Measurements from ENCODE around the gene LILRA6. TPM values are rescaled to one million over a fixed set of nuclear protein-coding genes. Genes with fewer than 3 reads are reported as not detected.

Gene LILRA6
- total and polyA plus RNA-seq, 2 of the 13 experiments (the other 11 are each of a cell fraction or from before 2014, with no cell fraction given) = not detected

DNA sequence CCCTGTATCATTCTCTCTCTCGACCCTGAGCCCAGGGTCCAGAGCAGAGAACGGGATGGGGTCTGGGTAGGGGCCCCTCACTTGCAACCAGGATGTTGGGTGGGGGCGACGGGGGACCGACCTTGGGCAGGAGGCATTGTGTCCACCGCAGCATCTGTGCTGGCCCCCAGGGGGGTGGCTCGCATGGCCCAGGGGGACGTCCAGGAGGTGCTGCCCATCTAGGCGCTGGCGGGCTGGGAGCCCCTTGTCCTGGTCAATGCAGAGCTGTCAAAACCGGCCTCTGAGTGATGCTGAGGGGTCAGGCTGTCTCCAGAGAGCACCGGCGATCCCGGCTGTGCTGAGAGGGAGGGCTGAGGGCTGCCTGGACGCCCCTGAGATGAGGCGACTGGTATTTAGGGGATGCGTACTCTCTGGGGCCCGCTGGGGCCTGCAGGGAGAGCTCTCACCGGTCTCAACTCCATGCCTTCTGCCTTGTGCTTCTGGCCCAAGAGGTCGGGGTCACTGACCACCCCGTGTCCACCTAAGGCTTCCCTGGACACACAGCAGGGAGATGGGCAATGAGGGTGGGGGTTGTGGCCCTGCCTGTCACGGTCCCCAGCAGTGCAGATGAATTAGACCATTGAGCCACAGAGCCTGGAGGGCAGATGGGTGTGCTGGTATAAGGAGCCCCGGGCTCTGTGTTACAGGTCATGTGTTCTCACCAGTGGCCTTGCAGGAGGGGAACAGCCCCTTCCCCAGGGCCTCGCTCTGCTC lies 33.4 kb downstream of the LILRA6 start:
- peak overlapping the region in 2 of 3 experiments; percentile 15 to 55; a peak in 3 of 6 replicates for H3K4me3 ChIP-seq (replicated peaks in 1 of 3; ENCODE audit: insufficient read depth in 1 of 3, low read depth in 2 of 3, low read length in 3 of 3)
- H4K20me1 ChIP-seq (ENCODE audit: insufficient read depth, low read length) = peaks cover 50% of the 10 kb centered on the region
- H3K27ac ChIP-seq (ENCODE audit: extremely low read length, insufficient read depth, low read length) = peak overlapping the region; percentile 80
- H3K9ac ChIP-seq (ENCODE audit: insufficient read depth, low read depth, low read length) = peak overlapping the region; percentile 57
- in situ Hi-C loops (cut with HindIII; ENCODE audit: extremely low pct_ligation_motif_present, low pct_unique_long_range_greater_than_20kb) (no loop called here), intact Hi-C loops (cut with micrococcal nuclease; ENCODE audit: unreplicated experiment) (no loop called here)
- H2AFZ ChIP-seq (ENCODE audit: low read length) = no peak overlapping the region
- peaks cover 19% of the 10 kb centered on the region for H3K79me2 ChIP-seq (ENCODE audit: insufficient read depth, low read length)
- peaks cover 20 to 38% of the 10 kb centered on the region in 2 experiments for H3K36me3 ChIP-seq (replicated peaks in 1 of 2; ENCODE audit: control insufficient read depth in 1 of 2, insufficient read depth in 2 of 2, low read length in 2 of 2)
- peak overlapping the region; percentile 83 for H3K4me2 ChIP-seq (ENCODE audit: low read depth, low read length)
- POLR2A ChIA-PET = interaction anchor here (1.2 to 4.9 kb wide), 5 partner anchors 9 to 72 kb away, joined by 3 to 114 read pairs (median 17); partner anchors contain the start of genes CNOT3, LENG1, MBOAT7 and RPS9
- 4% methylated on average over 5 of the region's 24 CpGs for WGBS (ENCODE audit: low lambda C conversion rate)
- H3K27me3 ChIP-seq (ENCODE audit: control insufficient read depth in 1 of 2, insufficient read depth in 2 of 2, low read length in 2 of 2) = no peaks in the 10 kb centered on the region
- DNase-seq (ENCODE audit: low spot score) (no peak), FAIRE-seq (no peak), ATAC-seq (peak; percentile 40)
- TSS peak; percentile 89 for BruUV-seq (replicated peaks)
- H3K4me1 ChIP-seq (ENCODE audit: insufficient read depth, low read length) = peaks cover 75% of the 10 kb centered on the region
- H3K9me3 ChIP-seq (ENCODE audit: low read length) = no peaks in the 10 kb centered on the region
- CTCF ChIA-PET (ENCODE audit: low intra/inter-chr PET ratio, low total read pairs) = interaction anchor here (0.6 kb wide), 1 partner anchor 22 kb away, joined by 3 read pairs; no protein-coding TSS in a partner anchor
- TF ChIP-seq ZNF431 (CRISPR knock-in tag; IDR thresholded peaks at IDR 0.05; ENCODE audit: borderline replicate concordance, low read depth) (no peak), ZMYM2 (CRISPR knock-in tag; IDR thresholded peaks at IDR 0.05) (no peak), ZNF589 (CRISPR knock-in tag; conservative IDR thresholded peaks at IDR 0.05) (peak; percentile 14; the same call in 1 of the 2 replicates), ZNF317 (CRISPR knock-in tag; IDR thresholded peaks at IDR 0.05) (0 out of 2 replicates have a peak, but pooled peaks have one; percentile 25), CHD4 (IDR thresholded peaks at IDR 0.05; ENCODE audit: borderline replicate concordance, low read length) (no peak), CHD2 (IDR thresholded peaks at IDR 0.05; ENCODE audit: low read depth, low read length) (0 out of 2 replicates have a peak, but pooled peaks have one; percentile 37), PTBP1 (IDR thresholded peaks at IDR 0.05; ENCODE audit: low read depth, low read length, poor library complexity, severe bottlenecking) (peak; percentile 66), PCBP1 (IDR thresholded peaks at IDR 0.05; ENCODE audit: borderline replicate concordance, low read depth, low read length) (0 out of 2 replicates have a peak, but pooled peaks have one; percentile 48), HNRNPL (IDR thresholded peaks at IDR 0.05; ENCODE audit: low read depth, low read length) (0 out of 2 replicates have a peak, but pooled peaks have one; percentile 27), ZNF12 (CRISPR knock-in tag; IDR thresholded peaks at IDR 0.05) (no peak), HOXA7 (CRISPR knock-in tag; IDR thresholded peaks at IDR 0.05) (no peak), EEA1 (CRISPR knock-in tag; IDR thresholded peaks at IDR 0.05; ENCODE audit: borderline replicate concordance) (0 out of 2 replicates have a peak, but pooled peaks have one; percentile 69), KDM5B (CRISPR knock-in tag; IDR thresholded peaks at IDR 0.05; ENCODE audit: borderline replicate concordance) (0 out of 2 replicates have a peak, but pooled peaks have one; percentile 39), HNRNPH1 (optimal IDR thresholded peaks at IDR 0.05; ENCODE audit: low read depth, low read length) (no peak)
- TF ChIP-seq, protein P1, sequence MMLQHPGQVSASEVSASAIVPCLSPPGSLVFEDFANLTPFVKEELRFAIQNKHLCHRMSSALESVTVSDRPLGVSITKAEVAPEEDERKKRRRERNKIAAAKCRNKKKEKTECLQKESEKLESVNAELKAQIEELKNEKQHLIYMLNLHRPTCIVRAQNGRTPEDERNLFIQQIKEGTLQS (CRISPR knock-in tag; IDR thresholded peaks at IDR 0.05) = no peak
- TF ChIP-seq, protein P2, sequence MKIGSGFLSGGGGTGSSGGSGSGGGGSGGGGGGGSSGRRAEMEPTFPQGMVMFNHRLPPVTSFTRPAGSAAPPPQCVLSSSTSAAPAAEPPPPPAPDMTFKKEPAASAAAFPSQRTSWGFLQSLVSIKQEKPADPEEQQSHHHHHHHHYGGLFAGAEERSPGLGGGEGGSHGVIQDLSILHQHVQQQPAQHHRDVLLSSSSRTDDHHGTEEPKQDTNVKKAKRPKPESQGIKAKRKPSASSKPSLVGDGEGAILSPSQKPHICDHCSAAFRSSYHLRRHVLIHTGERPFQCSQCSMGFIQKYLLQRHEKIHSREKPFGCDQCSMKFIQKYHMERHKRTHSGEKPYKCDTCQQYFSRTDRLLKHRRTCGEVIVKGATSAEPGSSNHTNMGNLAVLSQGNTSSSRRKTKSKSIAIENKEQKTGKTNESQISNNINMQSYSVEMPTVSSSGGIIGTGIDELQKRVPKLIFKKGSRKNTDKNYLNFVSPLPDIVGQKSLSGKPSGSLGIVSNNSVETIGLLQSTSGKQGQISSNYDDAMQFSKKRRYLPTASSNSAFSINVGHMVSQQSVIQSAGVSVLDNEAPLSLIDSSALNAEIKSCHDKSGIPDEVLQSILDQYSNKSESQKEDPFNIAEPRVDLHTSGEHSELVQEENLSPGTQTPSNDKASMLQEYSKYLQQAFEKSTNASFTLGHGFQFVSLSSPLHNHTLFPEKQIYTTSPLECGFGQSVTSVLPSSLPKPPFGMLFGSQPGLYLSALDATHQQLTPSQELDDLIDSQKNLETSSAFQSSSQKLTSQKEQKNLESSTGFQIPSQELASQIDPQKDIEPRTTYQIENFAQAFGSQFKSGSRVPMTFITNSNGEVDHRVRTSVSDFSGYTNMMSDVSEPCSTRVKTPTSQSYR (CRISPR knock-in tag; IDR thresholded peaks at IDR 0.05; ENCODE audit: borderline replicate concordance) = peak; percentile 35; the same call in 1 of the 2 replicates
- TF ChIP-seq, protein P3, sequence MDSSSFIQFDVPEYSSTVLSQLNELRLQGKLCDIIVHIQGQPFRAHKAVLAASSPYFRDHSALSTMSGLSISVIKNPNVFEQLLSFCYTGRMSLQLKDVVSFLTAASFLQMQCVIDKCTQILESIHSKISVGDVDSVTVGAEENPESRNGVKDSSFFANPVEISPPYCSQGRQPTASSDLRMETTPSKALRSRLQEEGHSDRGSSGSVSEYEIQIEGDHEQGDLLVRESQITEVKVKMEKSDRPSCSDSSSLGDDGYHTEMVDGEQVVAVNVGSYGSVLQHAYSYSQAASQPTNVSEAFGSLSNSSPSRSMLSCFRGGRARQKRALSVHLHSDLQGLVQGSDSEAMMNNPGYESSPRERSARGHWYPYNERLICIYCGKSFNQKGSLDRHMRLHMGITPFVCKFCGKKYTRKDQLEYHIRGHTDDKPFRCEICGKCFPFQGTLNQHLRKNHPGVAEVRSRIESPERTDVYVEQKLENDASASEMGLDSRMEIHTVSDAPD (CRISPR knock-in tag; IDR thresholded peaks at IDR 0.05) = no peak
- TF ChIP-seq, protein P4, sequence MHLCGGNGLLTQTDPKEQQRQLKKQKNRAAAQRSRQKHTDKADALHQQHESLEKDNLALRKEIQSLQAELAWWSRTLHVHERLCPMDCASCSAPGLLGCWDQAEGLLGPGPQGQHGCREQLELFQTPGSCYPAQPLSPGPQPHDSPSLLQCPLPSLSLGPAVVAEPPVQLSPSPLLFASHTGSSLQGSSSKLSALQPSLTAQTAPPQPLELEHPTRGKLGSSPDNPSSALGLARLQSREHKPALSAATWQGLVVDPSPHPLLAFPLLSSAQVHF (CRISPR knock-in tag; IDR thresholded peaks at IDR 0.05) = 0 out of 2 replicates have a peak, but pooled peaks have one; percentile 10

All from HepG2 (cell line).